H7 (cell line): ENCODE results near the gene CLPSL2. TPM values are rescaled to one million over a fixed set of nuclear protein-coding genes. Genes with fewer than 3 reads are reported as not detected.

Experiments used
- DNase-seq: peaks from one replicate; pipeline ENCODE4 v3.0.0; 2012
- H3K27me3 ChIP-seq: 2 replicates; pipeline ENCODE4 v1.6.0; 2011; ENCODE audit warnings: mild to moderate bottlenecking, low read length; ENCODE audit not compliant: control insufficient read depth, insufficient read depth
- H3K36me3 ChIP-seq: replicated peaks from 2 replicates; pipeline ENCODE4 v1.5.1; 2011; ENCODE audit warnings: low read length; ENCODE audit not compliant: control insufficient read depth, insufficient read depth
- H3K4me3 ChIP-seq: 2 replicates; pipeline ENCODE4 v1.5.1; 2011; ENCODE audit warnings: low read depth, mild to moderate bottlenecking, control low read depth, low read length, moderate library complexity; ENCODE audit not compliant: insufficient read depth
- total RNA-seq: library from RNA; depleted of rRNA; stranded (reverse); fragments of >200 nt; shearing (Covaris generic); gene quantifications from 2 replicates; pipeline ENCODE4 v1.2.3, GENCODE V29; 2014

The CLPSL2 gene
- total RNA-seq, 1 experiment from 2014 or later: 4.2 TPM

- Histone ChIP-seq H3K36me3 (no peaks in the 10 kb centered on the region), H3K27me3 (peaks cover 2% of the 10 kb centered on the region; the same call in 1 of the 2 replicates), H3K4me3 (no peak overlapping the region)
- peak; percentile 65 for DNase-seq
These were observed 11.1 kb downstream of the CLPSL2 start for GRCh38 chr6:35787266-35788218.

GRCh38 chr6:35788423-35788982 lies 12.1 kb downstream of the CLPSL2 start:
- peaks cover 5% of the 10 kb centered on the region; the same call in 1 of the 2 replicates for H3K27me3 ChIP-seq
- H3K36me3 ChIP-seq: no peaks in the 10 kb centered on the region
- no peak for DNase-seq
- no peak overlapping the region for H3K4me3 ChIP-seq

GRCh38 chr6:35790683-35791082 lies 14.3 kb downstream of the CLPSL2 start:
- no peak for DNase-seq
- H3K36me3 ChIP-seq: no peaks in the 10 kb centered on the region
- peaks cover 5% of the 10 kb centered on the region; the same call in 1 of the 2 replicates for H3K27me3 ChIP-seq
- no peak overlapping the region for H3K4me3 ChIP-seq

GRCh38 chr6:35794536-35795452 lies 18.4 kb downstream of the CLPSL2 start:
- H3K27me3 ChIP-seq: peaks cover 2% of the 10 kb centered on the region; the same call in 1 of the 2 replicates
- DNase-seq: peak; percentile 33
- no peak overlapping the region for H3K4me3 ChIP-seq
- no peaks in the 10 kb centered on the region for H3K36me3 ChIP-seq

GRCh38 chr6:35795453-35796071 lies 19.2 kb downstream of the CLPSL2 start:
- Histone ChIP-seq H3K27me3 (peaks cover 2% of the 10 kb centered on the region; the same call in 1 of the 2 replicates), H3K4me3 (no peak overlapping the region), H3K36me3 (no peaks in the 10 kb centered on the region)
- peak; percentile 36 for DNase-seq

GRCh38 chr6:35796236-35796635 lies 19.8 kb downstream of the CLPSL2 start:
- H3K4me3 ChIP-seq: no peak overlapping the region
- peak; percentile 29 for DNase-seq
- peaks cover 2% of the 10 kb centered on the region; the same call in 1 of the 2 replicates for H3K27me3 ChIP-seq
- H3K36me3 ChIP-seq: no peaks in the 10 kb centered on the region

GRCh38 chr6:35797837-35798526 lies 21.6 kb downstream of the CLPSL2 start:
- Histone ChIP-seq H3K27me3 (no peaks in the 10 kb centered on the region; the same call in 1 of the 2 replicates), H3K4me3 (no peak overlapping the region), H3K36me3 (no peaks in the 10 kb centered on the region)
- DNase-seq: peak; percentile 79

GRCh38 chr6:35798706-35799105 lies 22.3 kb downstream of the CLPSL2 start:
- no peaks in the 10 kb centered on the region for H3K27me3 ChIP-seq
- no peak for DNase-seq
- no peak overlapping the region for H3K4me3 ChIP-seq
- no peaks in the 10 kb centered on the region for H3K36me3 ChIP-seq

- no peak for DNase-seq
- Histone ChIP-seq H3K4me3 (no peak overlapping the region), H3K36me3 (no peaks in the 10 kb centered on the region), H3K27me3 (no peaks in the 10 kb centered on the region; the same call in 1 of the 2 replicates)
These were observed 24.8 kb downstream of the CLPSL2 start for GRCh38 chr6:35801148-35801547.

- Histone ChIP-seq H3K36me3 (no peaks in the 10 kb centered on the region), H3K27me3 (no peaks in the 10 kb centered on the region; the same call in 1 of the 2 replicates), H3K4me3 (peak within 1 kb of the TSS; percentile 56)
- peak; percentile 99 for DNase-seq
These were observed 28.8 kb downstream of the CLPSL2 start, which contains the start of gene LHFPL5 for GRCh38 chr6:35804996-35805736. LHFPL5 (plus strand) TSS chr6:35805352; CDS start chr6:35805671, 319 bp downstream.

GRCh38 chr6:35808688-35809087 lies 32.3 kb downstream of the CLPSL2 start:
- no peaks in the 10 kb centered on the region for H3K36me3 ChIP-seq
- no peak for DNase-seq
- H3K4me3 ChIP-seq: no peak overlapping the region
- no peaks in the 10 kb centered on the region; the same call in 1 of the 2 replicates for H3K27me3 ChIP-seq

- H3K4me3 ChIP-seq: no peak overlapping the region
- no peaks in the 10 kb centered on the region; the same call in 1 of the 2 replicates for H3K27me3 ChIP-seq
- H3K36me3 ChIP-seq: no peaks in the 10 kb centered on the region
- no peak for DNase-seq
These were observed 33.4 kb downstream of the CLPSL2 start for GRCh38 chr6:35809809-35810208.
